Measurements from ENCODE around the gene DPCD.

DPCD gene

DNA sequence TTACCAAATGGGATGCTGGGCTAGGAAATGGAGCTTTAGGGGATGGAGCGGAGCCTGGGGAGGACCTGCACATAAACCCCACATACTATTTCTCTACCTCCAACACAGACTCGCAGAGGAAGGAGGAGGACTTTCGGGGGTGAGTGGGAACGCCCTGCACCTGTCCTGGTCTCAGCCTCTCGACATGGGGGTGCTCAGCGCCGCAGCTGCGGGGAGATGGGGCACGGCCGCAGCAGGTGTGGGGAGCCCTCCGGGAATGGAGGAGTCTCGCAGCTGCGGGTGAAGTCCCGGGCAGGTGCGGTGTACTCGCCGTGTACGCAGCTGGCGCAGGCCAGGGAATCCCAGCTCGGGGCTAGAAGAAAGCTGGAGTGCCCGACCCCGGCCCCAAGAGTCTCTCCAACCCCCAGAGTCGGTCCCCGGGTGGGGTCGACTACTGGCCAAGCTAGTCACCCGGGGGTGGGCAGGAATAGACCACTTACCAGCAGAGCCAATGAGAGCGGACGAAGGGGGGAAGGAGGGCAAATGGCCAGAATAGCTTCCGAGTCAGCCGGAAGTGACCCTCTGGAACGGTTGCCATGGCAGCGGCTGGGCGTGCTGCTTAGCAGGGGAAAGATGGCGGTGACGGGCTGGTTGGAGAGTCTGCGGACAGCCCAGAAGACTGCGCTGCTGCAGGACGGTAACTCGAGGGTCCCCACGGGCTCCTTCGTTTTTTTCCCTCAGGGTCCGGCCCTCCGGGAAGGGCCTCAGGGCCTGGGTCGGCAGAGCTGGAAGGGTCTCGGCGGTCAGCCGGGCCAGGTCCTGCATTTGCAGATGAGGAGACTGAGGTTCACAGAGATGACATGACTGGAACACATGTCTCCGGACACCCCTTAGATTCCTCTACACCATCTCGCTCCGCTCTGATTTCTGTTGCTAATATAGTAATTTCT lies at the start of gene DPCD, which contains the start of gene POLL:
DPCD (plus strand) TSS at position 597 of the 929 bp plus-strand sequence; CDS start at position 613, 16 bp downstream.
POLL (minus strand) TSS at position 533 of the 929 bp plus-strand sequence. CDS start 897 bp downstream, outside the sequence.
- DNase-seq (ENCODE audit: low read depth in 2 of 2) = peak; percentile 84 to 93

- DNase-seq (ENCODE audit: low read depth in 2 of 2) = no peak
Observed at GRCh38 chr10:101538446-101538845, 49.7 kb upstream of the DPCD start.

- no peak for DNase-seq (ENCODE audit: low read depth in 2 of 2)
Observed at GRCh38 chr10:101545898-101546297, 42.2 kb upstream of the DPCD start.

DNA sequence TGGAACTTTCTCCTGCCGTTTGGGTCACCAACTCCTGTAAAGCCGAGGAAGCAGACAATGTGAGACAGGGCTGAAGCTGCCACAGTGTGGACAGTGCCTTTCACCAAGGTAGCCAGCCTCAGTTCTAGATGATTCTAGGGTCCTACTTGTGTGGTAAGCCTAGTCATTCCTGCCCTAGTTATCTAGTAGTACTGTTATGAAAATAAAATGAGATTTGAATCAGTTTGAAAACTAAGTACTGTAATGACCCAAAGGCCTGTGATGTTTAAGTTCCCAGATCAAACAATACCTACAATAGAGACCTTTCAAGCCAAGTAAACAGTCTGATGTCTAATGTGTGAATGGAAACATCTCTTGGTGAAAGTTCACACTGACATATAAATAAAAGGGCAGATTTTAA lies 37.2 kb upstream of the DPCD start:
- no peak for DNase-seq (ENCODE audit: low read depth in 2 of 2)

GRCh38 chr10:101552442-101552841 lies 35.7 kb upstream of the DPCD start:
- no peak for DNase-seq (ENCODE audit: low read depth in 2 of 2)

DNA sequence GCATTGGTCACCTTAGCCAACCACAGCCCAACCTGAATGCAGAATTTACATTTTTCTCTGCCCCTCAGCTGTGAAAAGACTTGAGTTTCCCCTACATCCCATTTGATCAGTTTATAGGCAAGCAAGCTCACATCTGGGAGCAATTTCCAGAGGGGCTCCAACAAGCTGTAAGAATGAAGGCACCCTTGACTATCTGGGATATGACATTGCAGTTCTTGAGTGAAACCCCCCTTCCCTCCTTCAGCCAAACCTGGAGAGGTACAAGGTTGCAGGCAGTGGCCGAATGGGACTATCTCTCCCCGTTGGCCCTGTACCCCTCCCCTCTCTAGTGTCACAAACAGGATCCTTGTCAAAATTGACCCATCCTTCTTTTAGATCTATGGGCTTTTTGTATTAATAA lies 30.6 kb upstream of the DPCD start:
- no peak for DNase-seq (ENCODE audit: low read depth in 2 of 2)

DNA sequence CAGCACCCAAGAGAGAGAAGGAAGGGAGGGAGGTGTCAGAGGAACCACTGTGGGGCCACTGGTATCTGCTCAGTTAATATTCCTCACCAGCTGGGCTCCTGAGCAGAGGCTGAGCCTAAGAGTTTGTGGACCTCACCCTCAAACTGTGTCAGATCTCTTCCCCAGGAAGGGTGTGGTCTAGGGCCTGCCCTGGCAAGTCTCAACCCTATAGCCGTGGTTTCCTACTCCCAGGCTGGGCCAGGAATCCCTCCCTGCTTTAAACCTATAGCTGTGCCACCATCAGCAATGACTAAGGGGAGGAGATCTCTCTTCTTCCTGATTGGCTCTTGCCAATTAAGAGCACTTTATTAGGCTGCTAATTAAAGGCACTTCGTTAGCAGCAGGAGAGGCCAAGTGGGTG lies 29.9 kb upstream of the DPCD start:
- DNase-seq (ENCODE audit: low read depth in 2 of 2) = no peak

GRCh38 chr10:101558671-101559595 lies 29.2 kb upstream of the DPCD start:
- no peak for DNase-seq (ENCODE audit: low read depth in 2 of 2)

- DNase-seq (ENCODE audit: low read depth in 2 of 2) = no peak
Observed at GRCh38 chr10:101559596-101560297, 28.4 kb upstream of the DPCD start.

DNA sequence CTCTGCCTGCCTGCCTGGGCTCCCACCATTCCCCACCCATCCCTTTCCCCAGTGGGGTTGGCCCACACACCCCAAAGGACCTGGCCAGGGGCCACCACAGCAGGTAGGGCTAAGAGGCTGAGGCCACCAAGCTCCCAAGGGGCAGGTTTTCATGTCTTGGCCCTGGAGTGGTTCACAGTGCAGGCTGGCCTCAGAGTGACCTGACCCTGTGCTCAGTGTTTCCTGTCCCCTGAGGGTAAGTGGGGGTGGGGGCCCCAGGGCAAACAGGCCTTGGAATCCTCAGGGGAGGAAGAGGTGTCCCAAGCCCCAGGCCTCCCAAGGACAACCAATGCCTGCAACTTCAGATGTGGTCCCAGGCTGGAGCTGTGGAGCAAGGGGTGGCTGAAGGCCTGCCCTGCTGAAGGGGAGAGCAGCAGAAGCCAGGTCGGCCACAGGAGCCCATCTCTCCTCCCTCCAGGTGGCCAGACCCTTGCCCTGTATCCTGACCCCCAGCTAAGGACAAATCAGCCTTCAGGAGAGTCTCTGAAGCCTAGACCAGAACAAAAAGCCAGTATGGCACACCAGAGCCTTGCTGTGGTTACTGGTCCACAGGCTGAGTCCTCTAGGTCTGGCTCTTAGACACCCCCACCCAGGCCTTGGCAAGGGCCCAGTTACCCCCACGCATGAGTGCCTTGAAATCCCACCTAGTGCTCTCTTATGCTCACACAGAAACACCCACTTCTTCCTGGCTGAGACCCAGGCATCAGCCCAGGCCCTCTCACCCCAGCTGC lies 27.6 kb upstream of the DPCD start:
- no peak for DNase-seq (ENCODE audit: low read depth in 2 of 2)

DNA sequence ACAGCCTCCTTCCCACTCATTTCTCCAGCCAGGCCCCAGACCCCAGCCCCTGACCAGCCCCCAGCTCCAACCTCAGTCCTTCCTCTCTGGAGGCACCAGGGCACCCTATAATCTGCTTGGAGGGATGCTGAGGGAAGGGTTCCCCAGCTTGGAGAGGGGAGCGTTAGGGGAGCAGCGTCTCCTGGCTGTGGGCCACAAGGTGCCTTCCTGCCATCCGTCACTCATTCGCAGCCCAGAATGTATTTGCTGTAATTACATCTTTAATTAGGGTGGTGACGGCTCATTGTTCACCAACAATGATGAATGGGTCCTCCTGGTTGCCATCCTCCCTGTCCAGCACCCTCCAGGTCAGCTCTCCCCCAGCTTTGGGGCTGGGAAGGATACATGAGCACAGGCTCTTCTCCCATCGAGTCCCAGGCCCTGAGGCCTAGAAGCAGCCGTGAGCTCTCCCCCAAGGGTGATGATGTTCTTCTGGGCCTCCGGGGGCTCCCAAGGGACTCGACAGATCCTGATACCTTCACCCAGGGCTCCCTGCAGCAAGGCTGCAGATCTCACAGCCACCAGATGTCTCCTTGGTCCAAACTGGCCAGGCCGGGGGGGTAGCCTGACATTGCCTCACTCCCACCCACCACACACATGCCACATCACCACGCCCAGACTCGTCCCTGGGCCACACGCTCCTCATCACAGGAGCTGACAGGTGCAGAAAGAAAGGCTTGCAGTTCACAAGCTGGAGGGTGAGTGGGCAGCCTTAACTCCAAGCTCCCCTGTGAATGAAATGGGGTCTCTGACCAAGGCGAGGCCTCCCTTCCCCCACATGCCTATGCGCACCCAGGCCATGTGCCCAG lies 26.8 kb upstream of the DPCD start:
- DNase-seq (ENCODE audit: low read depth in 2 of 2) = no peak

DNA sequence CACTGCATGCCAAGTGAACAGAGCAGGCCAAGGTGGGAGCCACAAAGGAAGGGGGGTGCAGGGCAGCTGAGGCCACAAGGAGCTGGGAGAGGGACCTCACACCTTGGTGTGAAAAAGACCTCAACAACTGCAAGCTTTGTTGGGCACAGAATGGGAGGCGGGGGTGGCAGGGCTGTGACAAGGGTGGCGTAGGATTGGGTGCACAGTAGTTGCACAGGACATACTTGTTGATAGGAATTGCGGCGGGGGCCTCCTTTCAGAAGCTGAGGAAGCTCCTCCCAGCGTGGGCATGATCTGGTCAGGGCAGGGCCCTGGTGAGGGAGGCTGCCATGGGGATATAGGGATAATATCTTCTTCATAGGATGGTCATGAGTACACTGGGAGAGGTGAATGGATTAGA lies 25.9 kb upstream of the DPCD start:
- no peak for DNase-seq (ENCODE audit: low read depth in 2 of 2)

DNA sequence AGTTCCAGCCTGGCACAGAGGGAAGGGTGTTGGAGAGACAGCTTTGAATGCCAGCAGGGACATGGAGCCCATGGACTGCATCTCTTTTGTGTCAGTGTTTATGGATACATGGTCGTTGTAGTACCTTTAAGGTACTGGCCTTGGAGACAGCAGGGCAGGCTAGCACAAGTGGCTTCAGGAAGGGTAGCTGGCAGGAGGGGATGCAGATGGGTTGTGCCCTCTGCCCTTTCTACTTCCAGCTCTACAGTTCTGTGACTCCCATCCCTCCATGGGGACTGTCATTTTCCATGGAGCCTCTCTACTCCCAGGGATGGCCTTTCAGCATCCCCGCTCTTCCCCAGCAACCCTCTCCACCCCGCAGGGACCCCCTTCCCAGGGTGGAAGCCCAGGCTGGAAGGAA lies 25.1 kb upstream of the DPCD start:
- no peak for DNase-seq (ENCODE audit: low read depth in 2 of 2)

- no peak for DNase-seq (ENCODE audit: low read depth in 2 of 2)
Observed at GRCh38 chr10:101563497-101564040, 24.6 kb upstream of the DPCD start.

- no peak for DNase-seq (ENCODE audit: low read depth in 2 of 2)
Observed at GRCh38 chr10:101564490-101564991, 23.6 kb upstream of the DPCD start.

DNA sequence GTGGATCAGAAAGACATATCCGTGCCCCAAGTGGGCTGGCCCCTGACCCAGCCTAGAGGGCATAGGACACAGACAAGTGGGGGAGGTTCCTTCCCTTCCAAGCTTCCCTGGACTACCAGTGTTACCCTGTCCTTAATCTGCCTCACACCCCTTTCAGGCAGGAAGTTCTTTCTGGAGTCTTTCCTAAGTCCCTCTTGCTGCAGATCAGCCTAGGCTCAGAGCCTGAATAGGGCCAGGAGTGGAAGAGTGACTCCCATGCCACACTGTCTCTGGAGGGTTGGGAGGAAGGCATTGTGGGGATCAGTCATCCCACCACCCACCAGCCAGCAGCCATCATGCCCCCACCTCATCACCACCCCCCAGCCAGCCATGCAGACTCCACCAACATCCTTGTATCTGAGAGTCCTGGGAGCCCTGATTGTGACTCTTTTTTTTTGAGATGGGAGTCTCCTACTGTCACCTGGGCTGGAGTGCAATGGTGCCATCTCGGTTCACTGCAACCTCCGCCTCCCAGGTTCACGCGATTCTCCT lies 22.7 kb upstream of the DPCD start:
- DNase-seq (ENCODE audit: low read depth in 2 of 2) = no peak

GRCh38 chr10:101565936-101566332 lies 22.2 kb upstream of the DPCD start:
- no peak for DNase-seq (ENCODE audit: low read depth in 2 of 2)

DNA sequence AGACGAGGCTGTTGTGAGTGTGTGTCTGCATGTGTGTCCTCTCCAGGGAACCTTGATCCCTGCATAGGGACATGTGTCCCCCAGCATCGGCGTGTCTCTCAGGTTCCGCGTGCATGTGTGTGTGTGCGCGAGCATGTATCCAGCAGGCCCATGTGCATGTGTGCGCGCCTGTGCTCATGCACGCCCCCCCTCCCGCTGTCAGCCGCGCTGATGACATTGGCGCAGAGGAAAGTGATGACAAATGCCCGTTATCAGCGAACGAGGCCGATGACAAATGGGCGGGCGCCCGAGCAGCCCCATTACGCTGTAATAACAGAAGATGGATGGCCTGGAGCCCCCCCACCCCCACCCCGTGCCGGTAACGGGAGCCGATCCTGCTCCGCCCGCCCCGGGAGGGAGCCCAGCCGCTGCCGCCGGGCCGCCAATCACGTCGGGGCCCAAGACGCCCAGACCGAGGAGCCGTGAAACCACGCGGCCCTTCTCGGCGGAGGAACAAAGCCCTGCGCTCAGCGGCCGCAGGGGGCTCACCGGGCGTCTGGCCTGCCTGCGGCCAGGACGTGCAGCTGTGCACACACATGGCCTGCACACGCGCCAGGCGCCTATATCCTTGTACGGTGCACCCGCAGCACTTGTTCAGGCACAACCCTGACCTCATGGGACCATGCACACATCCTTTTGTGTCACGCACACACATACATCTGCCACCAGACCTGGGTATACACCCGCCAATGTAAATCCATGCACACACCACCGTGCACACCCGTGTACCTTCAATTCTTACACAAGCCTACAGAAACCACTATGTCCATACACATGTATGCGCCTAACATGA lies 21.6 kb upstream of the DPCD start:
- DNase-seq (ENCODE audit: low read depth in 2 of 2) = no peak

Measured in stimulated activated CD4-positive, alpha-beta T cell treated with anti-CD3 and anti-CD28 coated beads, Interleukin-12 subunit alpha, Interleukin-12 subunit beta, amount 100 ng/mL, for 24 hours (primary cell).